H1 (cell line): Measurements from ENCODE around the gene C2CD5. TPM values are rescaled to one million over a fixed set of nuclear protein-coding genes. Genes with fewer than 3 reads are reported as not detected.

Source experiments
- CTCF ChIA-PET: fragments of 300-600 bp; sonication (Branson Sonifier 250); formaldehyde crosslinking; loops from one replicate; lab custom pipeline; 2021; ENCODE audit not compliant: partially characterized antibody; lab: Charles Lee
- POLR2A ChIA-PET: fragments of 300-600 bp; sonication (Branson Sonifier 250); formaldehyde crosslinking; loops from one replicate; lab custom pipeline; 2021; ENCODE audit warnings: inconsistent platforms; ENCODE audit not compliant: partially characterized antibody; lab: Charles Lee
- DNase-seq, 2 experiments: peaks; one replicate each; pipeline versions ENCODE4 v3.0.0 to v3.0.0-alpha.2; 2010 to 2022; ENCODE audit warnings: low spot score in 2 of 2, low read depth in 1 of 2, mixed read lengths in 1 of 2
- FAIRE-seq: peaks from 2 replicates; lab custom pipeline; 2011; peaks lifted over from hg19 to GRCh38; lab: Jason Lieb, UNC
- H2AFZ ChIP-seq: 2 replicates; pipeline ENCODE4 v1.8.1; 2012; ENCODE audit warnings: low read length, inconsistent platforms
- H2AK5ac ChIP-seq: 2 replicates; pipeline ENCODE4 v1.6.1; 2013; ENCODE audit warnings: low read depth, low read length
- H2BK120ac ChIP-seq: replicated peaks from 2 replicates; pipeline ENCODE3; 2013; ENCODE audit warnings: low read depth, low read length, inconsistent platforms
- H2BK12ac ChIP-seq: 2 replicates; pipeline ENCODE4 v1.6.1; 2013; ENCODE audit warnings: low read depth, low read length
- H2BK15ac ChIP-seq: 2 replicates; pipeline ENCODE4 v1.6.1; 2013; ENCODE audit warnings: low read length
- H2BK20ac ChIP-seq: 2 replicates; pipeline ENCODE4 v1.6.1; 2013; ENCODE audit warnings: low read length
- H2BK5ac ChIP-seq: 2 replicates; pipeline ENCODE4 v1.6.1; 2013; ENCODE audit warnings: low read depth, low read length
- H3K14ac ChIP-seq: 2 replicates; pipeline ENCODE4 v1.6.1; 2013; ENCODE audit warnings: inconsistent platforms; ENCODE audit not compliant: insufficient read length
- H3K18ac ChIP-seq: 2 replicates; pipeline ENCODE4 v1.6.1; 2013; ENCODE audit warnings: low read length; ENCODE audit errors: extremely low read depth
- H3K23ac ChIP-seq: 2 replicates; pipeline ENCODE4 v1.6.1; 2013; ENCODE audit warnings: inconsistent platforms; ENCODE audit not compliant: insufficient read length
- H3K23me2 ChIP-seq: 2 replicates; pipeline ENCODE4 v1.6.1; 2013; ENCODE audit warnings: low read depth, low read length
- H3K27ac ChIP-seq: 2 replicates; pipeline ENCODE4 v1.6.1; 2011; ENCODE audit warnings: low read depth, low read length, inconsistent platforms
- H3K27me3 ChIP-seq, 4 experiments: replicated peaks in 1 of 4; 1 replicate in 1 of 4; 2 replicates in 3 of 4; pipeline versions ENCODE4 v1.6.1 to v1.8.1; 2011 to 2013; ENCODE audit warnings: low read length in 3 of 4, mild to moderate bottlenecking in 3 of 4, inconsistent platforms in 2 of 4, mixed read lengths in 2 of 4, moderate library complexity in 1 of 4; ENCODE audit not compliant: control insufficient read depth in 3 of 4, insufficient read depth in 3 of 4; ENCODE audit errors: extremely low read depth in 1 of 4
- H3K36me3 ChIP-seq, 4 experiments: 2 replicates each; pipeline versions ENCODE4 v1.6.1 to v1.8.1; 2011 to 2013; ENCODE audit warnings: mild to moderate bottlenecking in 4 of 4, low read length in 3 of 4, moderate library complexity in 2 of 4, control low read depth in 1 of 4, inconsistent platforms in 1 of 4; ENCODE audit not compliant: insufficient read depth in 4 of 4, control insufficient read depth in 2 of 4
- H3K4ac ChIP-seq: replicated peaks from 2 replicates; pipeline ENCODE3; 2013; ENCODE audit warnings: low read length, low read depth, mixed read lengths, inconsistent platforms; ENCODE audit not compliant: insufficient read length
- H3K4me1 ChIP-seq, 4 experiments: replicated peaks in 1 of 4; 1 replicate in 1 of 4; 2 replicates in 3 of 4; pipeline versions ENCODE4 v1.6.1 to v1.8.1; 2011 to 2013; ENCODE audit warnings: low read length in 3 of 4, inconsistent platforms in 2 of 4, mixed read lengths in 1 of 4; ENCODE audit not compliant: insufficient read depth in 4 of 4, control insufficient read depth in 3 of 4
- H3K4me2 ChIP-seq, 2 experiments: 2 replicates each; pipeline versions ENCODE4 v1.6.1 to v1.8.1; 2011 to 2013; ENCODE audit warnings: low read depth in 2 of 2, low read length in 2 of 2, control low read depth in 1 of 2, inconsistent platforms in 1 of 2, mild to moderate bottlenecking in 1 of 2; ENCODE audit not compliant: insufficient read depth in 1 of 2
- H3K4me3 ChIP-seq, 4 experiments: fragments of 200-600, 300-600 bp in 1 of 4; sonication (generic), shearing (Covaris generic), sonication (Bioruptor Twin) in 1 of 4; 2 replicates each; pipeline versions ENCODE4 v1.5.1 to v1.8.1; 2011 to 2016; ENCODE audit warnings: low read length in 4 of 4, low read depth in 3 of 4, control low read depth in 2 of 4, inconsistent platforms in 2 of 4, mild to moderate bottlenecking in 2 of 4, mixed read lengths in 1 of 4, moderate library complexity in 1 of 4; ENCODE audit not compliant: insufficient read depth in 2 of 4; ENCODE audit errors: extremely low read depth in 1 of 4
- H3K56ac ChIP-seq: replicated peaks from 2 replicates; pipeline ENCODE3; 2013; ENCODE audit warnings: low read depth, mild to moderate bottlenecking, mixed read lengths, low read length, inconsistent platforms; ENCODE audit not compliant: insufficient read length
- H3K79me1 ChIP-seq: 2 replicates; pipeline ENCODE4 v1.6.1; 2013; ENCODE audit warnings: low read depth, low read length, control low read depth
- H3K79me2 ChIP-seq, 2 experiments: 2 replicates each; pipeline versions ENCODE4 v1.6.1 to v1.8.1; 2012 to 2013; ENCODE audit warnings: low read length in 2 of 2, mild to moderate bottlenecking in 2 of 2, inconsistent platforms in 1 of 2; ENCODE audit not compliant: insufficient read depth in 2 of 2, control insufficient read depth in 1 of 2
- H3K9ac ChIP-seq, 4 experiments: replicated peaks in 1 of 4; 1 replicate in 1 of 4; 2 replicates in 3 of 4; pipeline versions ENCODE4 v1.6.1 to v1.8.1; 2011 to 2013; ENCODE audit warnings: low read depth in 3 of 4, low read length in 3 of 4, control low read depth in 2 of 4, mild to moderate bottlenecking in 2 of 4, moderate library complexity in 2 of 4, inconsistent platforms in 1 of 4; ENCODE audit errors: extremely low read depth in 1 of 4
- H3K9me3 ChIP-seq, 2 experiments: 2 replicates each; pipeline versions ENCODE4 v1.6.1 to v1.8.1; 2012 to 2013; ENCODE audit warnings: mild to moderate bottlenecking in 2 of 2, moderate library complexity in 2 of 2, control low read depth in 1 of 2, inconsistent platforms in 1 of 2, low read depth in 1 of 2, low read length in 1 of 2, mixed read lengths in 1 of 2; ENCODE audit not compliant: insufficient read depth in 2 of 2
- H4K20me1 ChIP-seq, 2 experiments: replicated peaks in 1 of 2; 2 replicates each; pipeline versions ENCODE3 to v1.8.1; 2011 to 2013; ENCODE audit warnings: inconsistent platforms in 2 of 2, low read length in 2 of 2, mild to moderate bottlenecking in 1 of 2; ENCODE audit not compliant: insufficient read depth in 2 of 2, control insufficient read depth in 1 of 2
- H4K5ac ChIP-seq: 2 replicates; pipeline ENCODE4 v1.6.1; 2013; ENCODE audit warnings: low read length, low read depth, mixed read lengths, inconsistent platforms; ENCODE audit not compliant: insufficient read length
- H4K8ac ChIP-seq: 2 replicates; pipeline ENCODE4 v1.8.0; 2013; ENCODE audit warnings: mild to moderate bottlenecking, moderate library complexity, low read length, inconsistent platforms; ENCODE audit not compliant: insufficient read depth; ENCODE audit errors: extremely low read depth
- H4K91ac ChIP-seq: replicated peaks from 2 replicates; pipeline ENCODE3; 2013; ENCODE audit warnings: low read length, mixed read lengths, inconsistent platforms; ENCODE audit not compliant: insufficient read length
- PHF8 ChIP-seq: fragments of 200-600 bp; sonication (generic); conservative IDR thresholded peaks from 2 replicates; pipeline ENCODE4 v1.7.1; 2012; ENCODE audit warnings: low read depth, mild to moderate bottlenecking, inconsistent platforms, low read length, moderate library complexity
- SIN3A ChIP-seq, 2 experiments: IDR thresholded peaks in 1 of 2; conservative IDR thresholded peaks in 1 of 2; 2 replicates each; pipeline ENCODE4 v1.6.1; 2011 to 2012; ENCODE audit warnings: low read length in 2 of 2, improper control_type of control experiment in 1 of 2, low read depth in 1 of 2, mild to moderate bottlenecking in 1 of 2
- WGBS, 2 experiments: shearing (Covaris generic) in 1 of 2; methylation state at CpG; one replicate each; pipeline versions ENCODE4 v1.1.6 to v1.1.7; 2013 to 2015; ENCODE audit warnings: low lambda C conversion rate in 2 of 2, mixed read lengths in 2 of 2, inconsistent platforms in 1 of 2, low coverage in 1 of 2, missing lambda C conversion rate in 1 of 2; ENCODE audit not compliant: insufficient replicate concordance in 2 of 2, insufficient coverage in 1 of 2, insufficient read length in 1 of 2; ENCODE audit errors: extremely low coverage in 1 of 2, missing lambda C conversion rate in 1 of 2; 5-methylcytosine and 5-hydroxymethylcytosine counted together
- polyA plus RNA-seq, 7 experiments: library from polyadenylated mRNA; depleted of rRNA in 3 of 7; stranded (reverse) in 5 of 7; unstranded in 2 of 7; fragments of >200 nt in 5 of 7; fragments of 200-250 nt in 2 of 7; gene quantifications; 1 replicate in 5 of 7; 2 replicates in 1 of 7; 4 replicates in 1 of 7; pipeline versions ENCODE4 v1.2.1 to v1.2.3, GENCODE V29; 2011 to 2013; ENCODE audit warnings: missing spikeins in 2 of 7, mixed read lengths in 2 of 7
- total RNA-seq: library from RNA; stranded (reverse); fragmentation: NEBNext Ultra II Directional; extraction: Animal tissue kit (Norgen Biotek cat#: 25700); gene quantifications from 2 replicates; pipeline ENCODE4 v1.2.1, GENCODE V29; 2021

Gene C2CD5
- total and polyA plus RNA-seq, 2 of the 8 experiments (the other 6 are each of a cell fraction or from before 2014, with no cell fraction given) = 21.9 to 45.9 TPM

DNA sequence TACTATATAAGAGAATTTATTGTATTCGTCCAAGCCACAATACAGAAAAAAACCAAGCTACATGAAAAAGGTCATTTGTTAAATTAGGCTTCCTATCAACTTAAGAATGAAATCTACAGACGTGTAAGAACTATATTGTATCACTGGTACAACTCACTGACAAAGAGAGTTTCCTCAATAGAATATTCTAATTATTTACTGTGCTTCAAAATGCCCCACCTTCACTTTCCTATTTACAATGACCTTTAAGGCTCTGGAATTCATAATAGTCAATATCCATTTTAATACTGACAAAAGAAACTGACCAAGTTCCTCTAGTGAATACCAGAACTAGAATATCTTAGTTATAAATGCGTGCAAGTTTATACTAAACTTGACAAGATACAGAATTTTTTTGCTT, 55.9 kb downstream of the C2CD5 start:
- Histone ChIP-seq H3K9ac (no peak overlapping the region), H4K20me1 (no peaks in the 10 kb centered on the region), H3K4me2 (no peak overlapping the region), H2BK5ac (no peak overlapping the region), H4K91ac (no peak overlapping the region), H3K23ac (no peak overlapping the region), H2AK5ac (no peak overlapping the region), H4K5ac (no peak overlapping the region), H3K4me1 (no peaks in the 10 kb centered on the region), H4K8ac (no peak overlapping the region), H3K56ac (no peak overlapping the region), H3K9me3 (no peaks in the 10 kb centered on the region), H2BK120ac (no peak overlapping the region), H3K18ac (no peak overlapping the region), H3K36me3 (peaks cover 2 to 31% (median 9%) of the 10 kb centered on the region in 4 experiments; a peak in 6 of 8 replicates), H3K79me2 (no peaks in the 10 kb centered on the region), H2BK20ac (no peak overlapping the region), H3K27me3 (no peaks in the 10 kb centered on the region), H3K4ac (no peak overlapping the region), H3K27ac (no peak overlapping the region), H3K23me2 (no peaks in the 10 kb centered on the region)
- TF ChIP-seq SIN3A (conservative IDR thresholded peaks at IDR 0.05 in 1 of 2, IDR thresholded peaks at IDR 0.05 in 1 of 2; ENCODE audit: low read depth in 1 of 2, low read length in 2 of 2) (no peak), PHF8 (no peak)
- TF ChIP-seq, all 59 proteins: peak for 0
- DNase-seq (no peak), FAIRE-seq (no peak)
- ChIA-PET POLR2A (no interaction called here), CTCF (no interaction called here)
- Histone ChIP-seq H3K4me3 (no peak overlapping the region), H2AFZ (no peak overlapping the region), H2BK15ac (no peak overlapping the region), H3K14ac (no peak overlapping the region), H2BK12ac (no peak overlapping the region), H3K79me1 (no peaks in the 10 kb centered on the region)
- 97% methylated on average over 3 of the region's 3 CpGs; no CpG with 5 or more reads in 1 of the 2 experiments for WGBS, 2 experiments
